ENCODE measurements around the gene TMEM108.

TMEM108 gene

GRCh38 chr3:133262333-133262732, 224.1 kb downstream of the TMEM108 start:
- Histone ChIP-seq H3K9ac (ENCODE audit: low read length) (no peak overlapping the region), H3K79me2 (ENCODE audit: insufficient read depth, low read length) (no peaks in the 10 kb centered on the region), H3K27ac (ENCODE audit: low read depth, low read length, poor library complexity, severe bottlenecking) (no peak overlapping the region), H3K9me2 (ENCODE audit: low read depth, low read length) (no peaks in the 10 kb centered on the region), H3K9me3 (ENCODE audit: low read length) (no peaks in the 10 kb centered on the region), H3K4me3 (ENCODE audit: low read depth, low read length, poor library complexity, severe bottlenecking) (no peak overlapping the region), H3K27me3 (ENCODE audit: insufficient read depth, low read length) (no peaks in the 10 kb centered on the region; the same call in 1 of the 2 replicates), H3K4me2 (ENCODE audit: low read length) (no peak overlapping the region), H4K20me1 (ENCODE audit: insufficient read depth, low read length) (no peaks in the 10 kb centered on the region), H2AFZ (ENCODE audit: low read length) (no peak overlapping the region), H3K4me1 (ENCODE audit: insufficient read depth, low read length, severe bottlenecking) (no peaks in the 10 kb centered on the region), H3F3A (ENCODE audit: insufficient read depth, low read length) (no peaks in the 10 kb centered on the region), H3K36me3 (ENCODE audit: insufficient read depth, low read length) (no peaks in the 10 kb centered on the region)
- TF ChIP-seq EZH2 (IDR thresholded peaks at IDR 0.05; ENCODE audit: borderline replicate concordance, low read length) (no peak), CTCF (IDR thresholded peaks at IDR 0.05; ENCODE audit: low read length) (no peak)

- Histone ChIP-seq H3K27me3 (ENCODE audit: insufficient read depth, low read length) (no peaks in the 10 kb centered on the region), H3K36me3 (ENCODE audit: insufficient read depth, low read length) (no peaks in the 10 kb centered on the region), H3K4me2 (ENCODE audit: low read length) (no peak overlapping the region), H3K9me2 (ENCODE audit: low read depth, low read length) (no peaks in the 10 kb centered on the region), H3K4me1 (ENCODE audit: insufficient read depth, low read length, severe bottlenecking) (no peaks in the 10 kb centered on the region), H3K79me2 (ENCODE audit: insufficient read depth, low read length) (no peaks in the 10 kb centered on the region), H3K9ac (ENCODE audit: low read length) (no peak overlapping the region), H4K20me1 (ENCODE audit: insufficient read depth, low read length) (no peaks in the 10 kb centered on the region), H2AFZ (ENCODE audit: low read length) (no peak overlapping the region), H3F3A (ENCODE audit: insufficient read depth, low read length) (no peaks in the 10 kb centered on the region), H3K27ac (ENCODE audit: low read depth, low read length, poor library complexity, severe bottlenecking) (no peak overlapping the region), H3K4me3 (ENCODE audit: low read depth, low read length, poor library complexity, severe bottlenecking) (no peak overlapping the region), H3K9me3 (ENCODE audit: low read length) (no peaks in the 10 kb centered on the region)
- TF ChIP-seq CTCF (IDR thresholded peaks at IDR 0.05; ENCODE audit: low read length) (no peak), EZH2 (IDR thresholded peaks at IDR 0.05; ENCODE audit: borderline replicate concordance, low read length) (no peak)
Measured at GRCh38 chr3:133264920-133265319, 226.7 kb downstream of the TMEM108 start.

- Histone ChIP-seq H3K4me3 (ENCODE audit: low read depth, low read length, poor library complexity, severe bottlenecking) (no peak overlapping the region), H3K27ac (ENCODE audit: low read depth, low read length, poor library complexity, severe bottlenecking) (no peak overlapping the region), H3K36me3 (ENCODE audit: insufficient read depth, low read length) (no peaks in the 10 kb centered on the region), H3K4me1 (ENCODE audit: insufficient read depth, low read length, severe bottlenecking) (no peaks in the 10 kb centered on the region), H2AFZ (ENCODE audit: low read length) (no peak overlapping the region), H3K9me3 (ENCODE audit: low read length) (no peaks in the 10 kb centered on the region), H3F3A (ENCODE audit: insufficient read depth, low read length) (no peaks in the 10 kb centered on the region), H3K9me2 (ENCODE audit: low read depth, low read length) (no peaks in the 10 kb centered on the region), H3K79me2 (ENCODE audit: insufficient read depth, low read length) (no peaks in the 10 kb centered on the region), H4K20me1 (ENCODE audit: insufficient read depth, low read length) (no peaks in the 10 kb centered on the region), H3K9ac (ENCODE audit: low read length) (no peak overlapping the region), H3K4me2 (ENCODE audit: low read length) (no peak overlapping the region), H3K27me3 (ENCODE audit: insufficient read depth, low read length) (no peaks in the 10 kb centered on the region)
- TF ChIP-seq EZH2 (IDR thresholded peaks at IDR 0.05; ENCODE audit: borderline replicate concordance, low read length) = no peak
- TF ChIP-seq CTCF (IDR thresholded peaks at IDR 0.05; ENCODE audit: low read length) = no peak
Measured at GRCh38 chr3:133268726-133269134, 230.5 kb downstream of the TMEM108 start.

Measured in OCI-LY1 (cell line).